Dendritic cell treated with granulocyte-macrophage colony-stimulating factor and Interleukin-4, amounts not matched to agents 40 ng/mL and 50 ng/mL, for 4 days (primary cell): ENCODE measurements around the gene PRKCD.

ENCODE experiments used
- H3K27ac Mint-ChIP-seq: one replicate; pipeline ENCODE4 v1.8.0; 2022; ENCODE audit warnings: mild to moderate bottlenecking, mixed read lengths
- H3K27me3 Mint-ChIP-seq: one replicate; pipeline ENCODE4 v1.8.0; 2022; ENCODE audit warnings: mild to moderate bottlenecking, mixed read lengths
- H3K36me3 Mint-ChIP-seq: one replicate; pipeline ENCODE4 v1.8.0; 2022; ENCODE audit warnings: low read depth, mixed read lengths
- H3K4me1 Mint-ChIP-seq: one replicate; pipeline ENCODE4 v1.8.0; 2022; ENCODE audit warnings: low read depth, mixed read lengths
- H3K4me3 Mint-ChIP-seq: one replicate; pipeline ENCODE4 v1.8.0; 2022; ENCODE audit warnings: mild to moderate bottlenecking, moderate library complexity, mixed read lengths
- H3K9me3 Mint-ChIP-seq: one replicate; pipeline ENCODE4 v1.8.0; 2022; ENCODE audit warnings: mixed read lengths
- intact Hi-C: fragments of 100-400 bp; cut with micrococcal nuclease; formaldehyde crosslinking; loops from one replicate; pipeline ENCODE4 v1.15.0; 2022

PRKCD gene

GRCh38 chr3:53156368-53156834, 4.6 kb upstream of the PRKCD start:
- intact Hi-C loops: no loop called here
- no peak overlapping the region for H3K4me3 Mint-ChIP-seq
- peaks cover 39% of the 10 kb centered on the region for H3K27me3 Mint-ChIP-seq

DNA sequence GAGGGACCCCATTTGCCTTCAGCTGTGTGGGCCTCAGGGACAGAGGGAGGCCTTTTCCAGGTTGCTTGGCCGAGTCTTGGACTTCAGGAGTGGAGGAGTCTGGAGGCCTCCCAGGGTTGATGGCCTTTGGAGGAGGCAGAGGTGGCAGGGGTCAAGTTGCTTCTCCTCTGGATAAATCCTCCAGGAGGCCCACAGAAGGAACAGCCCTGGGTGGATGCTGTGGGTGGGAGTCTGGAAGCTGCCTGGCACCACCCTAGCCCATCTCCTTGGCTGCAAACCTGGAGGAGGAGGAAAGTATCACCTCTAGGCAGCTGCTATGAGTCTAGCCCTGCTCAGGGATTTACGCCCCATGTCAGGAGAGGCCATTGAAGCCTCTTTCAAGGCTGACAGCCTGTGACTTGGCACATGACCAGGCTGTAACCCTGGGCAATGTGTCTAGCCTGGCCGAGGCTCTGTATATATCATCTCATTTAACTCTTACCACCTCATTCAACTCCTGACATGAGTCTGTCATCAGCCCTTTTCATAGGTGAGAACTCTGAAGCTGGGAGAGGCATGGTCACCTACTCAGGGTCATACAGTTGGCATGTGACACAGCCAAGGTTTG, 2.9 kb upstream of the PRKCD start:
- Mint-ChIP-seq H3K36me3 (peaks cover 24% of the 10 kb centered on the region), H3K27me3 (peaks cover 33% of the 10 kb centered on the region), H3K9me3 (no peaks in the 10 kb centered on the region), H3K4me3 (no peak overlapping the region), H3K4me1 (peaks cover 84% of the 10 kb centered on the region), H3K27ac (peak overlapping the region; percentile 66)
- intact Hi-C loops: no loop called here

More at GRCh38 chr3:53156368-53156834, 4.6 kb upstream of the PRKCD start:
- H3K36me3 Mint-ChIP-seq: peaks cover 8% of the 10 kb centered on the region
- no peaks in the 10 kb centered on the region for H3K9me3 Mint-ChIP-seq
- no peak overlapping the region for H3K27ac Mint-ChIP-seq
- peaks cover 89% of the 10 kb centered on the region for H3K4me1 Mint-ChIP-seq

GRCh38 chr3:53158765-53159155, 2.2 kb upstream of the PRKCD start:
- peaks cover 27% of the 10 kb centered on the region for H3K27me3 Mint-ChIP-seq
- H3K4me3 Mint-ChIP-seq: peak overlapping the region; percentile 13
- intact Hi-C loops: no loop called here
- peak overlapping the region; percentile 66 for H3K27ac Mint-ChIP-seq
- H3K4me1 Mint-ChIP-seq: peaks cover 84% of the 10 kb centered on the region
- no peaks in the 10 kb centered on the region for H3K9me3 Mint-ChIP-seq
- H3K36me3 Mint-ChIP-seq: peaks cover 31% of the 10 kb centered on the region

DNA sequence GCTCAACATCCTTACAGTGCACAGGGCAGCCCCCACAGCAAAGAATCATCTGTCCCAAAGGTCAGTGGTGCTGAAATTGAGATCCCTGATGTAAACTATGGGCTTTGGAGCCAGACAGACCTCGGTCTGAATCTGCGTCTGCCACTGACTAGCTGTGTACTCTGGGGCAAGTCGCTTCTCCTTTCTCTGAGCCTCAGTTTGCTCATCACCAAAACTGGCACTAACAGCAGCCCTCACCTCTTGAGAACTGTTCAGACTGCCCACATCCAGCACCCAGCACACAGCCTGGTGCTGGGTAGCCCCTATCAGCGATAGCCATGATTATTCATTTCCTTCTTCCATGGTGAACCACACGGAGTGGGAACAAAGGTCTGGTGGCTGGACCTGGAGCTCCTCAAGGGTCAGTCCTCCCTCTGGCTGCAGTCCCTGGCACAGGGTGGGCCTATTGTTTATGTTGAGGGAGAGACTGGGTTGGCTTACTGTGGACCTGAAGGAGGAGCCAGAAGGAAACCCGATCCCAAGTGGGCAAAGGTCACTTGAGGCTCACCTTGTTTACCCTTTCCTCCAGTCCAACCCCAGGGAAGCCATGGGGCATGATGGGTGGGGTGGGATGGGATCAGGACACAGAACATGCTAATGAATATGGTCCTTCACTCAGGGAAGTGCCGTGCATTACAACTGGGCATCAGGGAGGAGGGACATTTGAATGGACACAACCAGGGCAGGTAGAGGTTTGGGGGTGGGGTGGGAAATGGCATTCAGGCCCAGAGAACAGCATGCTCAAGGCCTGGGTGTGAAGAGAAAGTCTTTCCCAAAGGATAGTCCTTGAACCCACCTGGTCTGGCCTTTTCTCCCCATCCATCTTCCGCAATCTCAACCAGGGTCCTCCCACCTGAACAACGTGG, 1.6 kb upstream of the PRKCD start:
- intact Hi-C loops: loop anchor here (2.0 to 5.0 kb wide), 3 partner anchors 17 to 38 kb away; no protein-coding TSS in a partner anchor
- peak overlapping the region; percentile 13 for H3K4me3 Mint-ChIP-seq
- peaks cover 38% of the 10 kb centered on the region for H3K36me3 Mint-ChIP-seq
- H3K4me1 Mint-ChIP-seq: peaks cover 82% of the 10 kb centered on the region
- H3K9me3 Mint-ChIP-seq: no peaks in the 10 kb centered on the region
- H3K27ac Mint-ChIP-seq: peak overlapping the region; percentile 98
- H3K27me3 Mint-ChIP-seq: peaks cover 27% of the 10 kb centered on the region

DNA sequence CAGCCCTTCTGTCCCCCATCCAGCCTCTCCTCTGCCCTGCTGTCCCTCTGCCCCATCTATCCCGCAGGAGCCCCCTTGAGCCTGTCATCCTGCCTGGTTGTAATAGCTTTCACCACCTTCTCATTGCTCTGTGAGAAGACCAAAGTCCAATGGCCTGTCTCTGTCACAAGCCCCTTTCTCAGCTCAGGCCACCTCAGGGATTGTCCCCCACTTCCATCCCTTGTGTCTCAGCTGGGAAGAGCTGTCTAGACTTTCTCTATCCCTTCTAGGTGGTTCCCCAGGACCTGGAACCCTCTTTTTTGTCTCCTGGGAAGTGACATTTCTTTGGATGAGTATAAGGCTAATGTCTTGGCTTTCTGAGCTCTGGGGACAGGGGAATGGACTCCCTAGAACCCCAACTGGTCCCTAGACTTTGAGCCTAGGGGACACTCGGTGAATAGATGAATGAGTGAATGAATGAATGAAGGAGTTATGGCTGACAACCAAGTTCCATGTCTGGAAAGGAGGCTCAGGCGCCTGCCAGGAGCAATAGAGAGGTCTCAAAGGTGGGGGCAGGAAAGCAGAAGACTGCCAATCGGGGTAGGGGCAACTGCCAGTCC, 849 bp upstream of the PRKCD start:
- H3K4me3 Mint-ChIP-seq: peak overlapping the region; percentile 82
- intact Hi-C loops: loop anchor here (2.0 to 5.0 kb wide), 3 partner anchors 17 to 37 kb away; no protein-coding TSS in a partner anchor

GRCh38 chr3:53161450-53161819, 426 bp downstream of the PRKCD start:
- H3K36me3 Mint-ChIP-seq: peaks cover 58% of the 10 kb centered on the region
- no peaks in the 10 kb centered on the region for H3K9me3 Mint-ChIP-seq
- peaks cover 82% of the 10 kb centered on the region for H3K4me1 Mint-ChIP-seq
- peaks cover 12% of the 10 kb centered on the region for H3K27me3 Mint-ChIP-seq
- intact Hi-C loops: loop anchor here (2.0 to 5.0 kb wide), 3 partner anchors 19 to 36 kb away; no protein-coding TSS in a partner anchor
- H3K27ac Mint-ChIP-seq: peak overlapping the region; percentile 98
- peak overlapping the region; percentile 80 for H3K4me3 Mint-ChIP-seq

More for the DNA sequence above, 849 bp upstream of the PRKCD start:
- H3K27ac Mint-ChIP-seq: peak overlapping the region; percentile 98
- peaks cover 82% of the 10 kb centered on the region for H3K4me1 Mint-ChIP-seq
- H3K9me3 Mint-ChIP-seq: no peaks in the 10 kb centered on the region
- peaks cover 45% of the 10 kb centered on the region for H3K36me3 Mint-ChIP-seq
- peaks cover 24% of the 10 kb centered on the region for H3K27me3 Mint-ChIP-seq

- Mint-ChIP-seq H3K4me1 (peaks cover 82% of the 10 kb centered on the region), H3K27me3 (peaks cover 5% of the 10 kb centered on the region), H3K9me3 (no peaks in the 10 kb centered on the region), H3K4me3 (peak overlapping the region; percentile 80), H3K27ac (peak overlapping the region; percentile 98), H3K36me3 (peaks cover 62% of the 10 kb centered on the region)
- intact Hi-C loops: loop anchor here (2.0 to 5.0 kb wide), 3 partner anchors 19 to 35 kb away; no protein-coding TSS in a partner anchor
Observed at GRCh38 chr3:53161820-53162671, 1.0 kb downstream of the PRKCD start.

DNA sequence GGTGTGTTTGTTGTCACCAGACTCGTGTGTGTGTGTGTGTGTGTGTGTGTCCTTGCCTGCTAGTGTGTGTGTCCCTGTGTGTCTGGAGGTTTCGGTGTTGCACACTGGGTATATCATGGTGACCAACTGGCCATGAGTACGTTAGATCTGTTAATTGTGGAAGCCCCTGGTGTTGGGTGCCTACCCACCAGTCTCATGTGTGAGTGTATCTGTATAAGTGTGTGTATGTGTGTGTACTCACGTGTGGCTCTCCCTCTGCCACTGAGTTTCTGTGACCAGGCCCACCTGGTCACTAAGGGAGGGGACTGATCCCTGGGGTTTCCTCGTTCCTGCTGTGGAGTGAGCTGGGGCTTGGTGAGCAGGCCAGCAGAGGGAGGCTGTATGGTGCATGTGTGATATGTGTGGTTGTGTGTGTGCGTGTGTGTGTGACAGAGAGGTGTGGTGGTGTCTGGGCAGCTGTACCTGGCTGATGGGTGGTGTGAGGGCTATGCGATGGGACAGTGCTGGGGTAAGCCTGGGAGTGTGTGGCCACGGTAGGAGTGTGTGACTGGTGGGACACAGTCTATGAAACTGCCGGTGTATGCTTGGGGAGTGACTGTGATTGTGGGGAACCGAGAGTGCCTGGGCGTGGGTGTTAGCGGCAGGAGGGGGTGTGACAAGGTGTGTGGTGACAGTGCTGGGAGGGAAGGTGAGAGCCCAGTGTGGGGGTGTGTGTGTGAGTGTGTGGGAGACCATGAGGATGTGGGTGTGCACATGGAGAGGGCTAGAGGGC, 1.8 kb downstream of the PRKCD start:
- Mint-ChIP-seq H3K36me3 (peaks cover 64% of the 10 kb centered on the region), H3K4me3 (peak overlapping the region; percentile 80), H3K4me1 (peaks cover 82% of the 10 kb centered on the region), H3K27ac (peak overlapping the region; percentile 98), H3K9me3 (no peaks in the 10 kb centered on the region), H3K27me3 (no peaks in the 10 kb centered on the region)
- intact Hi-C loops: loop anchor here (5.0 kb wide), 1 partner anchor 34 kb away; no protein-coding TSS in a partner anchor

GRCh38 chr3:53163444-53164387, 2.7 kb downstream of the PRKCD start:
- intact Hi-C loops: loop anchor here (5.0 kb wide), 1 partner anchor 34 kb away; no protein-coding TSS in a partner anchor
- Mint-ChIP-seq H3K4me1 (peaks cover 82% of the 10 kb centered on the region), H3K27me3 (no peaks in the 10 kb centered on the region), H3K36me3 (peaks cover 72% of the 10 kb centered on the region), H3K4me3 (peak overlapping the region; percentile 80), H3K27ac (peak overlapping the region; percentile 98), H3K9me3 (no peaks in the 10 kb centered on the region)

DNA sequence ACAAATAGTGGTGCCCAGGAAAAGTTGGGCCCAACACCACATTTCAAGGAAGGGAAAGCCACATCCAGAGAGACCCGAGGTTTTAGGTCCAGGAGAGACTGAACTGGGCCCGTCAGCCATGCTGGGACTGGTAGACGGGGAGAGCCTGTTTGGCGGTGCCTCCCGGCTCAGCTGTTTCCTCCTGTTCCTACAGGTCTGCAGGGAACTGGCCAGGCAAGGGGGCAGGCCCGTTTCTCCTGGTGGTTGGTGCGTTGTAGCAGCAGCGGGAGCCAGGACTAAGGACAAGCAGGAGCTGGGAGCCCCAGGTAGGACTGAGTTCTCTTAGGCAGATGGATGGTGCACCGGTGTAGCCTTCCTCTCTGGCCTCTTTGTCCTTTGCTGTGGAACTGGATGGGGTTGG, 3.9 kb downstream of the PRKCD start:
- peak overlapping the region; percentile 24 for H3K4me3 Mint-ChIP-seq
- peaks cover 83% of the 10 kb centered on the region for H3K4me1 Mint-ChIP-seq
- H3K9me3 Mint-ChIP-seq: no peaks in the 10 kb centered on the region
- H3K36me3 Mint-ChIP-seq: peaks cover 82% of the 10 kb centered on the region
- peak overlapping the region; percentile 95 for H3K27ac Mint-ChIP-seq
- no peaks in the 10 kb centered on the region for H3K27me3 Mint-ChIP-seq
- intact Hi-C loops: loop anchor here (5.0 kb wide), 1 partner anchor 32 kb away; no protein-coding TSS in a partner anchor

- Mint-ChIP-seq H3K36me3 (peaks cover 90% of the 10 kb centered on the region), H3K27me3 (no peaks in the 10 kb centered on the region), H3K4me1 (peaks cover 89% of the 10 kb centered on the region), H3K27ac (peak overlapping the region; percentile 95), H3K4me3 (peak overlapping the region; percentile 59), H3K9me3 (no peaks in the 10 kb centered on the region)
- intact Hi-C loops: no loop called here
Observed at GRCh38 chr3:53166206-53166605, 5.2 kb downstream of the PRKCD start.
